HL-60 (cell line): Measurements from ENCODE around the gene ARHGAP24.

ENCODE experiments used
- DNase-seq, 2 experiments: peaks; one replicate each; pipeline ENCODE4 v3.0.0-alpha.2; 2010 to 2020; ENCODE audit warnings: low read depth in 1 of 2, low spot score in 1 of 2
- H3K27ac ChIP-seq: fragments of 250-450 bp; sonication (Bioruptor Pico); replicated peaks from 2 replicates; pipeline ENCODE4 v1.5.1; 2020; ENCODE audit warnings: mild to moderate bottlenecking, moderate library complexity
- H3K27me3 ChIP-seq: fragments of 250-450 bp; sonication (Bioruptor Pico); 2 replicates; pipeline ENCODE4 v1.5.1; 2021; ENCODE audit warnings: mild to moderate bottlenecking, moderate library complexity; ENCODE audit not compliant: insufficient read depth, poor library complexity, severe bottlenecking
- H3K4me3 ChIP-seq: replicated peaks from 2 replicates; pipeline ENCODE4 v1.5.1; 2011; ENCODE audit warnings: mild to moderate bottlenecking, control low read depth, low read length; ENCODE audit not compliant: insufficient read depth
- CTCF ChIP-seq: IDR thresholded peaks from one replicate; pipeline ENCODE4 v1.5.1; 2011; ENCODE audit warnings: low read length, control low read depth, inconsistent platforms; ENCODE audit not compliant: insufficient read depth
- GABPA ChIP-seq: IDR thresholded peaks from 2 replicates; pipeline ENCODE4 v1.6.1; 2012; ENCODE audit warnings: low read depth
- POLR2AphosphoS5 ChIP-seq: IDR thresholded peaks from 2 replicates; pipeline ENCODE4 v1.6.1; 2012; ENCODE audit warnings: low read depth
- REST ChIP-seq: IDR thresholded peaks from 2 replicates; pipeline ENCODE4 v1.6.1; 2012; ENCODE audit warnings: low read depth; ENCODE audit not compliant: insufficient replicate concordance
- SPI1 ChIP-seq: IDR thresholded peaks from 2 replicates; pipeline ENCODE4 v1.6.1; 2012; ENCODE audit warnings: low read depth, mild to moderate bottlenecking, borderline replicate concordance

The ARHGAP24 gene

GRCh38 chr4:85761803-85762528 lies 287.0 kb downstream of the ARHGAP24 start:
- Histone ChIP-seq H3K27ac (no peak overlapping the region), H3K27me3 (no peaks in the 10 kb centered on the region), H3K4me3 (no peak overlapping the region)
- TF ChIP-seq GABPA: no peak
- no peak for TF ChIP-seq POLR2AphosphoS5
- TF ChIP-seq REST: no peak
- TF ChIP-seq SPI1: no peak
- no peak for TF ChIP-seq CTCF
- no peak for DNase-seq

GRCh38 chr4:85762529-85762871 lies 287.6 kb downstream of the ARHGAP24 start:
- TF ChIP-seq SPI1: no peak
- no peak for TF ChIP-seq REST
- TF ChIP-seq CTCF: no peak
- no peak for TF ChIP-seq POLR2AphosphoS5
- TF ChIP-seq GABPA: no peak
- Histone ChIP-seq H3K4me3 (no peak overlapping the region), H3K27me3 (no peaks in the 10 kb centered on the region), H3K27ac (no peak overlapping the region)
- DNase-seq: no peak

GRCh38 chr4:85763202-85763601 lies 288.3 kb downstream of the ARHGAP24 start:
- Histone ChIP-seq H3K27me3 (no peaks in the 10 kb centered on the region), H3K27ac (no peak overlapping the region), H3K4me3 (no peak overlapping the region)
- DNase-seq: no peak
- no peak for TF ChIP-seq POLR2AphosphoS5
- TF ChIP-seq SPI1: no peak
- no peak for TF ChIP-seq GABPA
- no peak for TF ChIP-seq CTCF

- no peak overlapping the region for H3K27ac ChIP-seq
- no peak for DNase-seq
- TF ChIP-seq REST (no peak), POLR2AphosphoS5 (no peak), CTCF (no peak), SPI1 (no peak), GABPA (no peak)
- H3K27me3 ChIP-seq: no peaks in the 10 kb centered on the region
- H3K4me3 ChIP-seq: no peak overlapping the region
These were observed 292.7 kb downstream of the ARHGAP24 start for GRCh38 chr4:85767649-85768048.
